Ascending aorta (tissue), 2 donors: ENCODE results near the gene EEF1A2. TPM values are rescaled to one million over a fixed set of nuclear protein-coding genes. Genes with fewer than 3 reads are reported as not detected.
A peak's percentile ranks its signal among the peaks of the same experiment; 100 is the strongest.
"Not testable (repeated sequence)": the region's sequence is repeated elsewhere in the genome, so short reads cannot be mapped to it uniquely, and the experiment has no call there.

Experiments
- DNase-seq, 2 donors: peaks; one replicate each; pipeline ENCODE4 v3.0.0-alpha.2; 2019; ENCODE audit warnings: low spot score in 2 of 2
- H3K27ac ChIP-seq, 2 donors: fragments of 200-600 bp; sonication (generic); one replicate each; pipeline ENCODE4 v1.5.1; 2016 to 2017; ENCODE audit warnings: mild to moderate bottlenecking in 1 of 2
- H3K27me3 ChIP-seq: fragments of 200-600 bp; sonication (generic); one replicate; pipeline ENCODE4 v1.5.1; 2017
- H3K36me3 ChIP-seq, 2 donors: fragments of 200-600 bp; sonication (generic); one replicate each; pipeline ENCODE4 v1.5.1; 2016
- H3K4me1 ChIP-seq, 2 donors: fragments of 200-600 bp; sonication (generic); one replicate each; pipeline ENCODE4 v1.5.1; 2016 to 2017; ENCODE audit warnings: mild to moderate bottlenecking in 1 of 2
- H3K4me3 ChIP-seq, 2 donors: fragments of 200-600 bp; sonication (generic); one replicate each; pipeline ENCODE4 v1.5.1; 2016 to 2017; ENCODE audit warnings: mild to moderate bottlenecking in 1 of 2
- H3K9me3 ChIP-seq, 2 donors: fragments of 200-600 bp; sonication (generic); one replicate each; pipeline ENCODE4 v1.5.1; 2016
- intact Hi-C: fragments of 100-400 bp; cut with DNase I; formaldehyde crosslinking; loops from one replicate; pipeline ENCODE4 v1.15.1; 2023
- total RNA-seq: library from RNA; depleted of rRNA; stranded (reverse); fragments of >200 nt; gene quantifications from one replicate; pipeline ENCODE4 v1.1.0, GENCODE V29; 2016
- TF ChIP-seq, protein P1 (sequence below), 3 experiments: fragments of 200-600 bp in 2 of 3; fragments of 450-650 bp in 1 of 3; sonication (generic) in 2 of 3; IDR thresholded peaks; one replicate each; pipeline ENCODE4 v1.5.1; 2016 to 2019; ENCODE audit warnings: antibody characterized with exemption in 3 of 3, mild to moderate bottlenecking in 1 of 3, moderate library complexity in 1 of 3

The EEF1A2 gene
- total RNA-seq, 1 donor from 2014 or later: 1.1 TPM

DNA sequence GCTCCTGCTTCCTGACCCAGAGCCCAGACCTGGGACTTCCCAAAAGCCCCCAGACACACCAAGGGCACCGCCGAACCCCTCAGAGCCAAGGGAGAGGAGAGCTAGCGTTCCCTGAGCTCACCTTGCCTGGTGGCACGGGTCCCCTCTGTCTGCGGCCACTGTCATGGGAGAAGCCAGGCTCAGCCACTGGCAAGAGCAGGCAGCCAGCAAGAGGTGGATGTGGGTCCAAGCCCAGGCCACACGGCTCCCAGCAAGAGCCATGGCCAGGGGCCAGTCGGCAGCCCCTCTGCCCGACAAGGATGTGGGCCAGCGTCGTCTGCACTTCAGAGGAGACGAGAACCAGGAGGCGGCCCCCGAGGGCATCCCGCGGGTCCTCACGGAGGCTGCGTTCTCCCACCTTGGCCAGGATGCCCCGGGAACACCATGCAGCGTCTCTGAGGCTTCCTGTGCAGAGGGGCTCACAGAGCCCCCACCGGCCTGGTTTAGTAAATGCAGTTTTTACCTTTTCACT, 19.5 kb upstream of the EEF1A2 start:
- Histone ChIP-seq H3K36me3 (peaks cover 0 to 14% of the 10 kb centered on the region in 2 donors), H3K27me3 (no peaks in the 10 kb centered on the region), H3K9me3 (no peaks in the 10 kb centered on the region), H3K4me3 (no peak overlapping the region), H3K27ac (no peak overlapping the region), H3K4me1 (peaks cover 16 to 18% of the 10 kb centered on the region in 2 donors)
- peak in 1 of 2 donors; percentile 63 for DNase-seq
- TF ChIP-seq, protein P1, sequence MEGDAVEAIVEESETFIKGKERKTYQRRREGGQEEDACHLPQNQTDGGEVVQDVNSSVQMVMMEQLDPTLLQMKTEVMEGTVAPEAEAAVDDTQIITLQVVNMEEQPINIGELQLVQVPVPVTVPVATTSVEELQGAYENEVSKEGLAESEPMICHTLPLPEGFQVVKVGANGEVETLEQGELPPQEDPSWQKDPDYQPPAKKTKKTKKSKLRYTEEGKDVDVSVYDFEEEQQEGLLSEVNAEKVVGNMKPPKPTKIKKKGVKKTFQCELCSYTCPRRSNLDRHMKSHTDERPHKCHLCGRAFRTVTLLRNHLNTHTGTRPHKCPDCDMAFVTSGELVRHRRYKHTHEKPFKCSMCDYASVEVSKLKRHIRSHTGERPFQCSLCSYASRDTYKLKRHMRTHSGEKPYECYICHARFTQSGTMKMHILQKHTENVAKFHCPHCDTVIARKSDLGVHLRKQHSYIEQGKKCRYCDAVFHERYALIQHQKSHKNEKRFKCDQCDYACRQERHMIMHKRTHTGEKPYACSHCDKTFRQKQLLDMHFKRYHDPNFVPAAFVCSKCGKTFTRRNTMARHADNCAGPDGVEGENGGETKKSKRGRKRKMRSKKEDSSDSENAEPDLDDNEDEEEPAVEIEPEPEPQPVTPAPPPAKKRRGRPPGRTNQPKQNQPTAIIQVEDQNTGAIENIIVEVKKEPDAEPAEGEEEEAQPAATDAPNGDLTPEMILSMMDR (IDR thresholded peaks at IDR 0.05): no peak
- intact Hi-C loops: loop anchor here (10.0 kb wide), 1 partner anchor 304 kb away; the partner anchor contains the start of gene YTHDF1

- no peak overlapping the region for H3K27ac ChIP-seq
- no peaks in the 10 kb centered on the region for H3K9me3 ChIP-seq
- H3K36me3 ChIP-seq: peaks cover 0 to 7% of the 10 kb centered on the region in 2 donors
- intact Hi-C loops: loop anchor here (10.0 kb wide), 1 partner anchor 303 kb away; the partner anchor contains the start of gene YTHDF1
- H3K27me3 ChIP-seq: no peaks in the 10 kb centered on the region
- H3K4me1 ChIP-seq: peaks cover 16 to 18% of the 10 kb centered on the region in 2 donors
- TF ChIP-seq, protein P1 (IDR thresholded peaks at IDR 0.05): no peak
- H3K4me3 ChIP-seq: no peak overlapping the region
- no peak for DNase-seq
Measured at GRCh38 chr20:63517376-63518309, 18.8 kb upstream of the EEF1A2 start.

DNA sequence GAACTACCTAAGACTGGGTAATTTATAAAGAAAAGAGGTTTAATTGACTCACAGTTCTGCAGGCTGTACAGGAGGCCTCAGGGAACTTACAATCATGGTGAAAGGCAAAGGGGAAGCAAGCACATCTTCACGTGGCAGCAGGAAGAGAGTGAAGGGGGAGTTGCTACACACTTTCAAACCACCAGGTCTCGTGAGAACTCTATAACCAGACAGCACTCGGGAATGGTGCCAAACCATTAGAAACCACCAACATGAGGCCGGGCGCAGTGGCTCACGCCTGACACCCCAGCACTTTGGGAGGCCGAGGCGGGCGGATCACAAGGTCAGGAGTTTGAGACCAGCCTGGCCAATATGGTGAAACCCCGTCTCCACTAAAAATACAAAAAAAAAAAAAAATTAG, 15.6 kb upstream of the EEF1A2 start:
- H3K4me3 ChIP-seq, H3K36me3 ChIP-seq, H3K27me3 ChIP-seq, H3K4me1 ChIP-seq, H3K27ac ChIP-seq, DNase-seq, H3K9me3 ChIP-seq: not testable (repeated sequence)
- intact Hi-C loops: loop anchor here (10.0 kb wide), 1 partner anchor 300 kb away; the partner anchor contains the start of gene YTHDF1

- no peaks in the 10 kb centered on the region for H3K36me3 ChIP-seq
- no peaks in the 10 kb centered on the region for H3K27me3 ChIP-seq
- H3K4me3 ChIP-seq: no peak overlapping the region
- no peaks in the 10 kb centered on the region for H3K4me1 ChIP-seq
- DNase-seq: no peak
- H3K9me3 ChIP-seq: no peaks in the 10 kb centered on the region
- H3K27ac ChIP-seq: no peak overlapping the region
- TF ChIP-seq, protein P1 (IDR thresholded peaks at IDR 0.05): no peak
- intact Hi-C loops: loop anchor here (10.0 kb wide), 1 partner anchor 298 kb away; the partner anchor contains the start of gene YTHDF1
Measured at GRCh38 chr20:63513207-63513606, 14.3 kb upstream of the EEF1A2 start.

- intact Hi-C loops: no loop called here
- H3K4me3 ChIP-seq: no peak overlapping the region
- DNase-seq: no peak
- H3K36me3 ChIP-seq: no peaks in the 10 kb centered on the region
- peaks cover 0 to 11% of the 10 kb centered on the region in 2 donors for H3K9me3 ChIP-seq
- no peaks in the 10 kb centered on the region for H3K4me1 ChIP-seq
- H3K27me3 ChIP-seq: no peaks in the 10 kb centered on the region
- TF ChIP-seq, protein P1 (IDR thresholded peaks at IDR 0.05): no peak
- no peak overlapping the region for H3K27ac ChIP-seq
Measured at GRCh38 chr20:63509088-63509564, 10.2 kb upstream of the EEF1A2 start.
